ENCODE data around the gene FBXL17.
"Not testable (repeated sequence)": the region's sequence is repeated elsewhere in the genome, so short reads cannot be mapped to it uniquely, and the experiment has no call there.

The FBXL17 gene

DNA sequence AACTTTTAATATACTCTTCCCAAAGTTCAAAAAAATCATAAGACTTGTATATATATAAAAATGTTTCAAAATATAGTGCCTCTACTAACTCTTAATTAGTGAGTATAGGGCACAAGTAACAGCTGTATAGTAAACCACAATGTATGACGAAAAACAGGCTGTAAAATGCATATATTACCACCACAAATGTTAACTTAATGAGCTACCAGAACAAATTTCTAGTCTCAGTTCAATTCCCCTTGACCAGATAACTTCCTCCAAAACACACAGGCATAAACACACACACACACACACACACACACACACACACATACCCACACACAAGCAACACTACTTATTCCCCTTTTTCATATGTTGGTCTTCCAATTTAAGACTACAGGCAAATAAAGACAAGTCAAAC is 78.8 kb downstream of the FBXL17 start:
- peak in 2 of 3 donors; percentile 37 to 49 for DNase-seq

DNA sequence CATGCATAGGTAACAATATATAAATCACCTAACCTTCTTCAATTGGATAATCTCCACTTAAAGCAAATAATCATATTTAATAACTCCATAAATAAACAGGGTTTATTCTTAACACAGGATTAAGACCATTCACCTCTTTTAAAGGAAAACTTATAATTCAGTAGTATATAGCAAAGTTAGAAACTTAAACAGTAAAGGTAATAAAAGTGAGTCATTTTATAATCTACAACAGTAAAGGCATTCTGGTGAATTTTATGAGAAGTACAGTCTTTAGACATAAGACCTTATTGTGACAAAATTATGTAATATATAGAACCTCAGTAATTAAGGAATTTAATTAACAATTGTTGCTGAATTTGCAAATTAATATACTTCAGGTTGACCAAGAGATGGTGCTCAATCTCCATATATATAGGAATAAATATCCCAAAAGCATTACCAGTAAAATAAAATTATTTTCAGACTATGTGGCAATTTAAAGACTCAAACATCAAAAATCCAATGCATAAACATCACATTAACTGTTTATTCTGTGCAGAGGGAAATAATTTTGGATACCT is 84.8 kb downstream of the FBXL17 start:
- no peak for DNase-seq

DNA sequence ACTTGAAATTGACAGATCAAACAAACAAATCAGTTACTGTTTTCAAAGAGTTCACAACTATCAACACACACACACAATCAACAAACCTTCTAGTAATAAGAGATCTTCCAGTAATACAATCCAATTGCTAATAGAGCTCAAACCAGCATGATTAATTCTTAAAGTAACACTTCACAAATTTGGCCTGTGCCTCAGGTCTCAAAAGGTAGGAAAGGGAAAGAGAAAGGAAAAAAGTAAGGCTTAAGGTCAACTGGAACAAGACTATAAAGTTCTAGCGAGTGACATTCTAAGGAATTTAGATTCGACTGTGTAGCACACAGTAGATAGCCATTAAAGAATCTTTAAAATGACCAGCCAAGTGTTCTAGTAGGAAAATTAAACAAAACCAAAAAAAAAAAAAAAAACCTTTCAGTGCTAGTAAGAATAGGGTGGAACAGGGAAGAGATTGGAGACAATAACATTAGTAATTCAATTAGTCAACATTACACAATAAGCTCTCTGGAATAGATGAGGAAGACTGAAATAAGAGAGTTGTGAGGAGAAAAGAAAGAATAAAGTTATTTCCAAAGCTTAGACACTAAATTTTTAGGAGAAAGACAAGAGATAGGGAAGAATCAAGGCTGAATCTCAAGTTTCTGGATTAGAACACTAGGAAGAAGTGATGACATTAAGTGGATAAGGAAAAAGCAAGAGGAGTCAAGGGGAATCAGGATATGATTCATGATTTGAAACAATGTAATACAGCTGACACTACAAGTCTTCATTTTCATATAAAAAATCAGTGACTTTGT is 86.1 kb downstream of the FBXL17 start:
- DNase-seq = peak in 2 of 3 donors; percentile 50

DNA sequence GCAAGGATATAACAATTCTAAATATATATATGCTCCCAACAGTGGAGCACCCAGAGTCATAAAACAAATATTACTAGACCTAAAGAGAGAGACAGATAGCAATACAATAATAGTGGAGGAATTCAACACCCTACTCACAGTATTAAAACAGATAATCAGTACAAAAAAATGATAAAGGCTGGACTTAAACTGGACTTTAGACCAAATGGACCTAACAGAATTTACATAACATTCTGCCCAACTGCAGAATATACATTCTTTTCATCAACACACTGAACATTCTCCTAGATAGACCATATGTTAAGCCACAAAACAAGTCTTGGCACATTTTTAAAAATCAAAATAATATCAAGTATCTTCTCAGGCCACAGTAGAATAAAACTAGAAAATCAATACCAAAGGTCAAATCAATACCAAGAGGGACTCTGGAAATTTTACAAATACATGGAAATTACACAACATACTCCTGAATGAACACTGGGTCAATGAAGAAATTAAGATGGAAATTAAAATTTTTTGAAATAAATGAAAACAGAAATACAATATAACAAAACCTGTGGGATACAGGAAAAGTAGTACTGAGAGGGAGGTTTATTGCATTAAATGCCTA is 100.8 kb downstream of the FBXL17 start:
- DNase-seq = no peak

DNA sequence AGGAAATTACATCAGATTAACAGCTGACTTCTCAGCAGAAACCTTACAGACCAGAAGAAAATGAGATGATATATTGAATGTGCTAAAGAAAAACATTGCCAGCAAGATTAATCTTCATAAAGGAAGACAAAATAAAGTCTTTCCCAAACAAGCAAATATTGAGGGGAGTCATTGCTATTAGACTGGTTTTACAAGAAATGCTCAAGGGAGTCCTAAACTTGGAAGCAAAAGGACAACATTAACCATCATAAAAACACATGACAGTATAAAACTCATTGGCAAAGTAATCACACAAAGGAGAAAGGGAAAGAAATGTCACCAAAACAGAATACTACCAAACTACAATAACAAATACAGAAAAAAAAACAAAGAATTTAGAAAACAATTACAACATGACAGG is 101.7 kb downstream of the FBXL17 start:
- DNase-seq = no peak

DNA sequence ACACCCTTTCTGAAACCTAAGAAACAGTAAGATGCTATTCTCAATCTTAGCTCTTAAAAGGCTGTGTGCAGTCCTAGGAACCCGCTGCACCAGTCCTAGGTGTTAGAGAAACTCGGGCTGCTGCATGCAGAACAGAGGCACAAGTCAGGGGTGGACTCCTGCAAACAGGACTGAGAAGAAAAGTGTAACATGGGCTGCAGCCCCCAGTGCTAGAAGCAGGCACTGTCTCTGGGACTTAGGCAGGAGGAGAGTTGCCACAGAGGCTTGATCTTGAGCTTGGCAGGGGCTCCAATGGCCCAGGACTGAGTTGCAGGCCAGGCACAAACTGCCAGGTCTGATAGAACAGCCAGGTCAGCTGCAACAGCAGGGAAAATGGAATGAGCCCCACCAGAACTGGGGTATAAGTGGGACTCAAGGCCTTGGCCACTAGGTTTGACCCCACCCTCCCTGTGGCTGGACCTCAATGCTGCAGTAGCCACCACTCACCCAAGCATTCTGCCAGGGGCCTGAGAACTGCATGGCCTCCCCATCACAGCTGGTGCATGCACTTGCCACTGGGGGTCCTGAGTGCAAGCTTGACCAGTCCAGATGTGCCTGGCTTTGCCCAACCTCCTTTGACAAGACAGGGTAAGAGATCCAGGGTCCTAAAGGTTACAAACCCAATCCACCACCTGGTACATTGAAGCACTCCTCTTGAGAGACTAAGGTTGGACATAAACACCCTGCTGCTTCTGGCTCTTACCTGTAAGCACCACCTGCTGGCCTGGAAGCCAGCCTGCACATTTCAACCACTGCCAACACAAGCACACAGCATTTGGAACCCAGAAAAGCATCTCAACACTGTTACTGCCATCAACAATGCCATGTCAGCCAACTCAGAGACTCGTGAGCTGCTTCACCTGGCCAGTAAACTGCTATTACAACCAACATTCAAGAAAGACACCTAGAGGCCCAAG is 103.3 kb downstream of the FBXL17 start:
- DNase-seq = no peak

DNA sequence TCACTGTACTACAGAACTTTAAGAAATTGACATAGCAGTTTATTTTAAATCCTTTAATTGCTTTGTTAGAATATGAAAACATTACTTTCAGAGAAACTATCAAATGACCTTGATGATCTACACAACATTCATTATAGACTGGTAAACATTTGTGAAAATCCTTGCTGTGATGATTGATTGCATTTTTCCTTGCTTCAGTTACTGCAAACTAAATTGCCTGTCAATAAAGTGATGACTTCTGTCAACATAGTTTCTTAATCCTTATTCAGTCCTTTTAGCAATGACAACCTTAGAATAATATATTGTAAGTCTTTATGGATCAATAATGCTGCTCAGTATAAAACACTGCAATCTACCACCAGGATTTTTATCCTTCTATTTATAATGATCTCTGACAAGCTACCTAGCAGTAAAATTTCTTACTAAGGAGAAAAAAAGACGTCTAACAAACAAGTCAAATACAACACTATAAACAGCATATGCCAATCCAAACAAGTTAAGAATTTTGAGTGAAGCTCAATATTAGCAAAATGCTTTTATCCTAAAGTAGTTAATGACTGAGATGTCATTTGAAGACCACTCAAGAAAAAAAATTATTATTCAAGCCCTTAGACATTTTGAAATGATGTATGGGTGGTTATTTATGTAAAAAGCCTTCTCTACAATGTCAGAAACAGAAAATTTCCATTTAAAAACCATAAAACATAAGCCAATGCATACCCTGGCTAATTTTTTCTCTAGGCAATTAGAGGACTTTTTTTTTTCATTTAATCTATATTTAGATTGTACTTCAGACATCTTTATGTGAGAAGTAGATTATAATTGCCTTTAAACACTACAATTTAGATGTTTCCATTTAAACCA is 105.5 kb downstream of the FBXL17 start:
- DNase-seq = no peak

DNA sequence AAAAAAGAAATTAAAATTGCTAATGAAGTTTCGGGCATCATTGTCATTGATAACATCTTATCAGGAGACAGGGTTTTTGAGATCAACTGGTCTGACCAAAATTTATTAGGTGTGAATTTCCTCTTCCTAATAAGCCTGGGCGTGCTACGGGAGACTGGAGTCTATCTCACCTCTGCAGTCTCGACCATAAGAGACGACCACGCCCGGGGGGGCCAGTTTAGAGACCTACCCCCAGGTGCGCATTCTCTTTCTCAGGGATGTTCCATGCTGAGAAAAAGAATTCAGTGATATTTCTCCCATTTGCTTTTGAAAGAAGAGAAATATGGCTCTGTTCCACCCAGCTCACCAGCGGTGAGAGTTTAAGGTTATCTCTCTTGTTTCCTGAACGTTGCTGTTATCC is 107.8 kb downstream of the FBXL17 start:
- DNase-seq = not testable (repeated sequence)

DNA sequence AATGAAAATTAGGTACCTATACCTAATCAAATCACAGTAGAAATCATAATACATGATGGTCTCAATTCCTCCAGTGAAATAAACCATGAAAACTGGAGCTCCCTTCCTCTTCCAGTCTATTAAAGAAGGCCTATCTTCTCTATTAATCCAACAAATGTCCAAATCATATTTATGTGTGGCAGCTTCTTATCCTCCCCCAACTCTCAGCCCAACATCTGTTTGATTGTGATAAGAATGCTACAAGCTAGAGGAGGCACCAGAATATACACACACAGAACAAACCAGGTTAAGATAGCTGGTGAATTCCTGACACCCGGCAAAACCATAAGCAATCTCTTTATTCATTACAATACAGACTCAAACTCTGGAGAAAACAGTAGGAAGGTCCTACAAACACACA is 110.8 kb downstream of the FBXL17 start:
- DNase-seq = no peak

DNA sequence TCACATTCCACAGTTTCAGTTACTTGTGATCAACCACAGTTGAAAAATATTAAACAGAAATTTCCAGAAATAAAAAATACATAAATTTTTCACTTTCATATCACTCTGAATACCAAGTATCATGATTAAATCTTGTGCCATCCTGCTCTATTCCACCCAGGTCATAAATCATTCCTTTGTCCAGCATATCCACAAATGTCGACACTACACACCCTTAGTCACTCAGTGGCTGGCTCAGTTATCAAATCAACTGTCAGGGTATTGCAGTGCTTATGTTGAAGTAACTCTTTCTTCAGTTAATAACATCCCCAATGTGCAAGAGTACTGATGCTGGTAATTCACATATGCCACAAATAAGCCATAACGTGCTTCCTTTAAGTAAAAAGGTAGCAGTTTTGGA is 115.7 kb downstream of the FBXL17 start:
- DNase-seq = no peak

DNA sequence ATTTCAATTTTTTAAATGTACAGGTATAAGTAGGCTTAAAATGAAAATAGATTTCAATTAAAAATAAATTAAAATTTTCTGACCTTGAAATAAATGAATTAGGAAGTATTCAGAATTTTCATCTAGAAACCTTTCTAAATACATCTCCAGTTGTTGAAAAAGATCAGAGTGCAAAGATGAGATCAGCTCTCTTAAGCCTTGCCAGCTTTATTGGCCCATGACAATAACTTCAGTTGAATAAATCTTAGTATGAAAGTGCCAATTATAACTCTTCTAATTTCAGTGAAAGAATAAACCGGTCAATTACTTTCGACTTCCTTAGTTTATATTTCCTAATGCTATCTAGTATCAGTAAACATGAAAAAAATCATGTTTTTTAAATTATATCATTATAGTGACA is 117.4 kb downstream of the FBXL17 start:
- no peak for DNase-seq

DNA sequence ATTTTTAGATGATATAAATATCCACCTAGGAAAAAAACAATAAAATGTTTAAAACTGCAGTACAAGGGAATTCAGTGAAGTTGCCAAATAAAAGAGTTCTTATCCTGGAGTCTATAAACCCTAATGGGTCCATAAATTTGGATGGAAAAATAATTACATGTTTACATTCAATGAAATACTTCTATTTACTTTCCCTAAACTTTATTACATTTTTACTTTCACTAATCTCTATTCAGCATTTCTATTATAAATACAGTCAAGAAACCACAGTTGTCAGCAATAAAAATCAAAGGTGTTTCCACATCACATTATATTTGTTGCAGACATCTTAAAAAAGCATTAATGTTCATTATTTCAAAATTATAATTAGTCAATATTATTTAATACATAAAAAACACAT is 118.6 kb downstream of the FBXL17 start:
- no peak for DNase-seq

DNA sequence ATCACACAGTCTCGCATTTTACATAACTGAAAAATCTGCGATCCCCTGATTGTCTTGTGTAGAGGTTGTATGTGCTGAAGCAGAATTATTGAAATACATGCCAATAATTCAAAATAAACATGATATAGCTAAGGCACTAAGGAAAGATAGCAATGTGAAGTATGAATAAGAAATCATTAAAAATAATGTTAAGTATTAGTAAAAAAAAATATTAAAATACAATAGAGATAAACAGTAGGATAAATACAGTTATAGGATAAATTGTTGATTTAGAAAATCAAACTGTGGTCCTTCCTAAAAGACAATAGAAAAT is 121.1 kb downstream of the FBXL17 start:
- DNase-seq = no peak

DNA sequence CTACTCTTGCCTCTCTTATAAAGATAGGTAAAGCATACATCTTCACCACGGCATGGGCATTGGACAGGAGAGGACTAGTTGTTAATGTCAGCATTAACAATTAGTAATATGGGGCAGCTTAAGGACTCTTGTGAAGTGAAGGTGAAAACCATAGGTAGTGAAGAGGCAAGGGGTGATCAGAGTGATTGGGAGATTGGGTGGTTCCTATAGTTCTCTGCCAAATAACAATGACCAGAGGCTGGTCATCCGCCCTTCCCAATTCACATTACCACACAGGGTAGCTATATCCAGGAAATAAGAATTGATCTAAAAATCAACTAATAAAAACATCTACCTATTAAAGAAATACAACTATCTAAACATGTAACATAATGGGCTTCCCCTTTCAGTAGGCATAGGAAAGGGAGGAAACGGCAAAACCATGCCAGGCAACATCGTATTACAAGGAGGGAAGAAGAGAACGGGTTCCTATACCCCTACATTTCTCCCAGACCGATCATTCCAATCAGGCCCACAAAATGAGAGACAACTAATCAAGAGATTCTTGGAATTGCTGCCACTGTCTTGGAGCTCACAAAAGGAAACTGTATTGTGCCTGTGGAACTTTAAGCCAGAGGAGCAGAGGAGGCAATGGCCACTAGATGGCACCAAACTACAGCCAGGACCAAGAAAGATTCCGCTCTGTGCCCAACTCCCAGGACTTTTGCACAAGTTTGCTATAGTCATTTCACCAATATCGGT is 121.6 kb downstream of the FBXL17 start:
- peak; percentile 81 to 88 (median 86) for DNase-seq

DNA sequence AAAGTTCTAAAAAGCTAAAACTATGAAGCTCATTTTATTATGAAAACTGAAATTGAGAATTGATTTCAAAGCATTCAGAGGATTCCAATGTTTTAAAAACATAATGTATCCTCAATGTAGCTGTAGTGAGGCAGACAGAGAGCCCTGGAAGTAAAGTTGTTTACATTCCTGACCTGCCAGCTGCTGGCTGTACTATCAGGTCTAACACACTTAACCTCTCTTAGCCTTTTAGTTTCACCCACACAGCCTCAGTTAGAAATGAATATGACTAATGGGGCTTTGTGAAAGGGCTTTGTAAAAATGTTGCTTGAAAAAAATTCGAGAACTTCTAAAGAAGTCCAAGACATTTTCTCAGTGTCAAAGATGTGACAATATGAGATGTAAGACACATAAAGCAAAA is 122.6 kb downstream of the FBXL17 start:
- no peak for DNase-seq

DNA sequence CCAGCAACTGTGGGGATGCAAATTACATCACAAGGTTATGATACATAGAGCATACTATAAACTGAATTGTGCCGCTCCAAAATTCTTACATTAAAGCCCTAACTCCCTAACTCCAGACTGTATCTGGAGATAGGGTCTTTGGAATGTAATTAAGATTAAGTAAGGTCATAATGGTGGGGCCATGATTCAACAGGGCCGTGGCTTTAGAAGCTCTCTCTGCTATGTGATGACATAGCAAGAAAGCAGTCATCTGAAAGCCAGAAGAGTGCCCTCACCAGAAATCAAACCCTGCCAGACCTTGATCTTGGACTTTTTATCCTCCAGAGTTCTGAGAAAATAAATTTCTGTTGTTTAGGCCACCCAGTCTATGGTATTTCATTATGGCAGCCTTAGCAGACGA is 123.9 kb downstream of the FBXL17 start:
- DNase-seq = no peak

DNA sequence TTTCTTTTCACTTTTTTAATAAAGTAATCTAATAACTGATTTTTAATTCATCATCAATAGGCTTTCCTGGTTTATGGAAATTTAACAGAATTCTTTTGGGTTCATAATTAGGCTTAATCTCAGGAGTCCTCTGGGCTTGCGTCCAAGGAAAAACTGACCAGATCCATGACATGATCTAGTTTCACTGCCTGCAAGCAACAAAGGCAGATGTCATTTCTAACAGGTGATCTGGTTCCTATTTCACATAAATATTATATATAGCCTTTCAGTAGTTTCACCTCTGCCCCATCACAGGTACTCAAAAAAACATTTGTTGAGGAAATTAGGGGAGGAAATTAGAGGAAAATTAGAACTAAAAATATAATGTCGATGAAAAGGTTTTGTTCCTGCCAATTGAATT is 126.4 kb downstream of the FBXL17 start:
- DNase-seq = no peak

DNA sequence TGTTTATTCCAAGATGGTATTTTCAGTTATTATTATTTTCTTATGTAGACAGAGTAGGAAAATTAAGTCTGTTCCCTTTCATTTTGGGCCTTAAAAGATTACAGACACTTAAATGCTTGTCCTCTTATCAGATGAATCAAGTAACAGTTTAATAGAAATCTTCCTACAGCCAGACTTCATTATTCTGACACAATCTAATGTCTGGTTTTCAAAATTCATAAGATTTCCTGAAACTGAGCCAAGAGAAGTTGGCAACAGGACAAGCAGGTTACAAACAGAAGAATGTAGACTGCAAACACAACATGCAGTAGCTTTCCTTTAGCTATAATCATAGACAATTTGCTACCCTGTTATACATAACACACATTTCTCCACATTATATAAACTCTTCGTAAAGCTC is 130.5 kb downstream of the FBXL17 start:
- DNase-seq = no peak

DNA sequence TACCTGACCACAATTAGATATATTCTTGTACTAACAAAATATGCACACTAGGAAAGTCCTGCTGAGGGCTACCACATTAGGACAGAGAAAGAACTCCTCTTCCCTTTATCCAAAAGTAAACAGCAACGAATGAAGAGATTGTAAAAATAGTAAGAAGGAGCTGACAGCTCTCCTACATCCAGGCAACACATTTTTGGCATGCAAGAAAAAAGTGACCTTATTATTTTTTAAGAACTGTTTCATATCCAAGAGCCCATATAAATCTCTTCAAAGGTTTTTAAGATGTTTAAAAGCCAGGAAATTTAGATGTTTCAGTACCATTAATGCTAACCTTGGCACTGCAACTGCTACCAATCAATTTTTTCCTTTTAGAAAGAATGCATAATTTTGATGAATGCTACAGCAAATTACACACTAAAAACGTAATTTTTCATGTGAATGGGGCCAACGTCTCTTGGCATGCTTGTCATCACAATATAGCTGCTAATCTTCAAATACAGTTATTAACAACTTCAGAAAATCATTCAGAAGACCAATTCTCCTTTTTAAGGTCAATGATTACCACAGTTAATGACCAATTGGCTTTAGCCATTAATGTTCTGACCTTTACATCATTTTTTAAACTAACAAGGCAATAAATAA is 132.0 kb downstream of the FBXL17 start:
- DNase-seq = no peak

DNA sequence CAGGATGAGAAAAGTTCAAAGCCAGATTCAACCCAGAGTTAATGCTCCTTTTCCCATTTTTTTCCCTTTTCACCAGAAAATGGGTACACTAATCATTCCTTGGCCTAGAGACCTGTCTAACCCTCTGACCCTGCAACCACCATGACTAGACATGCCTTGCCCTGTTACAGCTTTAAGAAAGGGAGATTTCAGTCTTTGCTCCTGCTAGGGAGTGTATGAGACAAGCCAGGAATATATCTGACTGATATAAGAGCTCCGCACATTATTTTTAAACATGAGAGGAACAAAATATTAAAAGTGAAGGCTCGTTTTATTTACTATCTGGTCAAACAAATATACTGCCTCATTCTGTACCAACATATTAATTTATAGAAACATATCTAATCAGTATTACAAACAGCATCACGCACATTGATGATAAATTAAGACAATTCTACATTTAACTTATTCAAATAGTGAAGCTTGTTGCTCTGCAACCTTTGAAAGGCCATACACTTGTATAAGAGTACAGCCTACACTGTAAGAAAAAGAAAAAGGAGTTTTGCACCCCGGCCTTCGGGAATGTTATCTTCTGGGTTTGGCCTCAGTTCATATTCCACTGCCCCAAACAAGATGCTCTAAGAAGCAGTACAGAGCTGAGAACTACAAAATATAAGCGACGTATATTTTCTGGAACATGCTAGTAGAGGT is 132.7 kb downstream of the FBXL17 start:
- DNase-seq = no peak

Data from suppressor macrophage treated with lipopolysaccharide for 1 hour (primary cell).